HL-60 (cell line): ENCODE results near the gene CPNE2.
A peak's percentile ranks its signal among the peaks of the same experiment; 100 is the strongest.

Experiments used
- CTCF ChIP-seq: IDR thresholded peaks from one replicate; pipeline ENCODE4 v1.5.1; 2011; ENCODE audit warnings: low read length, control low read depth, inconsistent platforms; ENCODE audit not compliant: insufficient read depth
- GABPA ChIP-seq: IDR thresholded peaks from 2 replicates; pipeline ENCODE4 v1.6.1; 2012; ENCODE audit warnings: low read depth
- POLR2AphosphoS5 ChIP-seq: IDR thresholded peaks from 2 replicates; pipeline ENCODE4 v1.6.1; 2012; ENCODE audit warnings: low read depth
- REST ChIP-seq: IDR thresholded peaks from 2 replicates; pipeline ENCODE4 v1.6.1; 2012; ENCODE audit warnings: low read depth; ENCODE audit not compliant: insufficient replicate concordance
- SPI1 ChIP-seq: IDR thresholded peaks from 2 replicates; pipeline ENCODE4 v1.6.1; 2012; ENCODE audit warnings: low read depth, mild to moderate bottlenecking, borderline replicate concordance

GRCh38 chr16:57167953-57168352 is 75.6 kb downstream of the CPNE2 start:
- TF ChIP-seq POLR2AphosphoS5 (no peak), CTCF (peak; percentile 58), REST (no peak), GABPA (no peak), SPI1 (peak; percentile 22; the same call in 1 of the 2 replicates)
